Activated T-cell treated with anti-CD3 and anti-CD28 coated beads, Interleukin-2, amount 50 U/mL, for 1 hour (primary cell): ENCODE measurements around the gene C3orf20.
"Not testable (repeated sequence)": the region's sequence is repeated elsewhere in the genome, so short reads cannot be mapped to it uniquely, and the experiment has no call there.

Source experiments
- DNase-seq: peaks from one replicate; pipeline ENCODE4 v3.0.0-alpha.2; 2020

The C3orf20 gene

GRCh38 chr3:14802381-14802731 is 127.4 kb downstream of the C3orf20 start:
- no peak for DNase-seq

- no peak for DNase-seq
These were observed 128.4 kb downstream of the C3orf20 start for GRCh38 chr3:14803101-14803980.

GRCh38 chr3:14803981-14804834 is 129.3 kb downstream of the C3orf20 start:
- no peak for DNase-seq

- DNase-seq: no peak
These were observed 130.2 kb downstream of the C3orf20 start for GRCh38 chr3:14804835-14805780.

- no peak for DNase-seq
These were observed 131.1 kb downstream of the C3orf20 start for GRCh38 chr3:14805961-14806537.

GRCh38 chr3:14806641-14807263 is 131.8 kb downstream of the C3orf20 start:
- DNase-seq: no peak

- no peak for DNase-seq
These were observed 133.1 kb downstream of the C3orf20 start for GRCh38 chr3:14808025-14808424.

- DNase-seq: no peak
These were observed 133.7 kb downstream of the C3orf20 start for GRCh38 chr3:14808502-14809266.

- not testable (repeated sequence) for DNase-seq
These were observed 134.7 kb downstream of the C3orf20 start for GRCh38 chr3:14809611-14810010.

- no peak for DNase-seq
These were observed 135.3 kb downstream of the C3orf20 start for GRCh38 chr3:14810070-14810791.

GRCh38 chr3:14810801-14811661 is 136.1 kb downstream of the C3orf20 start:
- DNase-seq: no peak

- DNase-seq: no peak
These were observed 136.7 kb downstream of the C3orf20 start for GRCh38 chr3:14811684-14812083.

GRCh38 chr3:14812196-14812790 is 137.4 kb downstream of the C3orf20 start:
- DNase-seq: no peak

- no peak for DNase-seq
These were observed 139.5 kb downstream of the C3orf20 start for GRCh38 chr3:14814411-14814871.

GRCh38 chr3:14816359-14816758 is 141.4 kb downstream of the C3orf20 start:
- DNase-seq: no peak

- no peak for DNase-seq
These were observed 144.0 kb downstream of the C3orf20 start, which contains the start of gene FGD5 for GRCh38 chr3:14818804-14819500. TSS of gene FGD5 (plus strand) at chr3:14818962. CDS start at chr3:14819072, 110 bp downstream.

- DNase-seq: no peak
These were observed 144.7 kb downstream of the C3orf20 start for GRCh38 chr3:14819671-14820070.

- no peak for DNase-seq
These were observed 145.2 kb downstream of the C3orf20 start for GRCh38 chr3:14820156-14820555.
